ENCODE data around the gene TMEM150C. TPM values are rescaled to one million over a fixed set of nuclear protein-coding genes. Genes with fewer than 3 reads are reported as not detected.

TMEM150C gene
- total RNA-seq, 1 donor from 2014 or later = 5.4 TPM

- no peaks in the 10 kb centered on the region for H3K4me1 ChIP-seq
- TF ChIP-seq, protein P1, sequence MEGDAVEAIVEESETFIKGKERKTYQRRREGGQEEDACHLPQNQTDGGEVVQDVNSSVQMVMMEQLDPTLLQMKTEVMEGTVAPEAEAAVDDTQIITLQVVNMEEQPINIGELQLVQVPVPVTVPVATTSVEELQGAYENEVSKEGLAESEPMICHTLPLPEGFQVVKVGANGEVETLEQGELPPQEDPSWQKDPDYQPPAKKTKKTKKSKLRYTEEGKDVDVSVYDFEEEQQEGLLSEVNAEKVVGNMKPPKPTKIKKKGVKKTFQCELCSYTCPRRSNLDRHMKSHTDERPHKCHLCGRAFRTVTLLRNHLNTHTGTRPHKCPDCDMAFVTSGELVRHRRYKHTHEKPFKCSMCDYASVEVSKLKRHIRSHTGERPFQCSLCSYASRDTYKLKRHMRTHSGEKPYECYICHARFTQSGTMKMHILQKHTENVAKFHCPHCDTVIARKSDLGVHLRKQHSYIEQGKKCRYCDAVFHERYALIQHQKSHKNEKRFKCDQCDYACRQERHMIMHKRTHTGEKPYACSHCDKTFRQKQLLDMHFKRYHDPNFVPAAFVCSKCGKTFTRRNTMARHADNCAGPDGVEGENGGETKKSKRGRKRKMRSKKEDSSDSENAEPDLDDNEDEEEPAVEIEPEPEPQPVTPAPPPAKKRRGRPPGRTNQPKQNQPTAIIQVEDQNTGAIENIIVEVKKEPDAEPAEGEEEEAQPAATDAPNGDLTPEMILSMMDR (IDR thresholded peaks at IDR 0.05) = no peak
- no peaks in the 10 kb centered on the region for H3K9me3 ChIP-seq
- DNase-seq (ENCODE audit: low spot score in 2 of 2) = no peak
- H3K27ac ChIP-seq = no peak overlapping the region
- intact Hi-C loops (cut with DNase I) = no loop called here
- H3K27me3 ChIP-seq = no peaks in the 10 kb centered on the region
- H3K36me3 ChIP-seq = no peaks in the 10 kb centered on the region
- no peak overlapping the region for H3K4me3 ChIP-seq
Observed at GRCh38 chr4:82491251-82491960, 70.4 kb downstream of the TMEM150C start.

DNA sequence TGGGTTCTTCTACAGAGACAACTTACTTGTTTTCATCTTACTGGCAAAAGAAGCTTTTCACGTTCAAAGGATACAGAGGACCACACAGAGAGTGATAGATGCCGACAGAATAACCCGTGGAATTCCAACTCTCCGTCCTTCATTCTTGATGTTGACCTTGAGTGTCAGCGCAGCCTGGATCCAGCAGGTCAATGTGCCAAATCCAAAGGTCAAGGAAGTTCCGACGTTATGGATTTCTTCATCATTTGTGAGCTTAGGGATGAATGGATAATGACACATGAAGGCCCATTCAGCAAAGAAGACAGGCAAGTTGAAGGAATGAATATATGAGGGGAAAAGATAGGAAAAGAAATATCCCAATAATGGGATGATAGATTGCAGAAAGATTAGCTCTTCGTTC lies 71.8 kb downstream of the TMEM150C start:
- Histone ChIP-seq H3K9me3 (no peaks in the 10 kb centered on the region), H3K27ac (no peak overlapping the region), H3K4me3 (no peak overlapping the region), H3K27me3 (no peaks in the 10 kb centered on the region), H3K36me3 (no peaks in the 10 kb centered on the region), H3K4me1 (no peaks in the 10 kb centered on the region)
- TF ChIP-seq, protein P1 (IDR thresholded peaks at IDR 0.05) = no peak
- intact Hi-C loops (cut with DNase I) = no loop called here
- DNase-seq (ENCODE audit: low spot score in 2 of 2) = no peak

DNA sequence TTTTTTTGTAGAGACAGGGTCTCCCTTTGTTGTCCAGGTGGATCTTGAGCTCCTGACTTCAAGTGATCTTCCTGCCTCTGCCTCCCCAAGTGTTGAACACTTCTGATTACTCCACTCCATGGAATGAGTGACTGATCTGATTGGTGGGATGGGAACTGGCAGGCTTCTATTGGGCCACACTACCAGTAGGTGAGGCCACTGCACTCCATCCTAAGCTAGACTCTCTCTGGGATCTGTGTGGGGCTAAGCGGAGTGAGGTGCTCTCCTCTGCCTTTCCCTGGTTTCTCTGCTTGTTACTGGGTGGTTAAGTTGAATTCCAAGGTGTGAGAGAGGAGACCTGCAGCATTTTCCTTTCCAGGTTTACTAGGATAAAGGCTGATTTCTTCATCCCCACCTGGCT lies 72.7 kb downstream of the TMEM150C start:
- H3K4me1 ChIP-seq = no peaks in the 10 kb centered on the region
- TF ChIP-seq, protein P1 (IDR thresholded peaks at IDR 0.05) = no peak
- H3K9me3 ChIP-seq = no peaks in the 10 kb centered on the region
- H3K27ac ChIP-seq = no peak overlapping the region
- no peak for DNase-seq (ENCODE audit: low spot score in 2 of 2)
- intact Hi-C loops (cut with DNase I) = no loop called here
- no peaks in the 10 kb centered on the region for H3K36me3 ChIP-seq
- H3K27me3 ChIP-seq = no peaks in the 10 kb centered on the region
- H3K4me3 ChIP-seq = no peak overlapping the region

- H3K36me3 ChIP-seq = no peaks in the 10 kb centered on the region
- DNase-seq (ENCODE audit: low spot score in 2 of 2) = no peak
- H3K9me3 ChIP-seq = no peaks in the 10 kb centered on the region
- H3K27ac ChIP-seq = no peak overlapping the region
- intact Hi-C loops (cut with DNase I) = no loop called here
- H3K27me3 ChIP-seq = no peaks in the 10 kb centered on the region
- TF ChIP-seq, protein P1 (IDR thresholded peaks at IDR 0.05) = no peak
- no peak overlapping the region for H3K4me3 ChIP-seq
- no peaks in the 10 kb centered on the region for H3K4me1 ChIP-seq
Observed at GRCh38 chr4:82484996-82485783, 76.6 kb downstream of the TMEM150C start.

GRCh38 chr4:82482387-82482786 lies 79.4 kb downstream of the TMEM150C start:
- Histone ChIP-seq H3K4me3 (no peak overlapping the region), H3K27me3 (no peaks in the 10 kb centered on the region), H3K27ac (no peak overlapping the region), H3K36me3 (no peaks in the 10 kb centered on the region), H3K9me3 (no peaks in the 10 kb centered on the region), H3K4me1 (no peaks in the 10 kb centered on the region)
- intact Hi-C loops (cut with DNase I) = no loop called here
- TF ChIP-seq, protein P1 (IDR thresholded peaks at IDR 0.05) = no peak
- no peak for DNase-seq (ENCODE audit: low spot score in 2 of 2)
